Trophoblast cell (in vitro differentiated cells and primary cell): Measurements from ENCODE around the gene CFAP100.

Experiments used
- DNase-seq, 2 donors: peaks; one replicate each; pipeline ENCODE4 v3.0.0-alpha.2; 2016
- H2AFZ ChIP-seq: 2 replicates; pipeline ENCODE4 v1.6.1; 2013; ENCODE audit warnings: low read length, moderate library complexity, mild to moderate bottlenecking; ENCODE audit not compliant: insufficient read depth, poor library complexity
- H2AK5ac ChIP-seq: 2 replicates; pipeline ENCODE4 v1.6.1; 2013; ENCODE audit warnings: mild to moderate bottlenecking, low read length
- H2BK120ac ChIP-seq: 2 replicates; pipeline ENCODE4 v1.6.1; 2013; ENCODE audit warnings: low read length, mild to moderate bottlenecking, moderate library complexity; ENCODE audit not compliant: insufficient read depth, poor library complexity
- H2BK12ac ChIP-seq: 2 replicates; pipeline ENCODE4 v1.6.1; 2013; ENCODE audit warnings: mild to moderate bottlenecking, low read length, moderate library complexity
- H2BK5ac ChIP-seq: 2 replicates; pipeline ENCODE4 v1.6.1; 2013; ENCODE audit warnings: low read length, low read depth, moderate library complexity, mild to moderate bottlenecking; ENCODE audit not compliant: poor library complexity
- H3K14ac ChIP-seq: 2 replicates; pipeline ENCODE4 v1.6.1; 2013; ENCODE audit warnings: mild to moderate bottlenecking, low read length
- H3K18ac ChIP-seq: 2 replicates; pipeline ENCODE4 v1.6.1; 2013; ENCODE audit warnings: mild to moderate bottlenecking, low read length
- H3K23ac ChIP-seq: 2 replicates; pipeline ENCODE4 v1.6.1; 2013; ENCODE audit warnings: low read length
- H3K27ac ChIP-seq: 2 replicates; pipeline ENCODE4 v1.5.1; 2013; ENCODE audit warnings: low read depth, mild to moderate bottlenecking, inconsistent platforms, low read length, moderate library complexity
- H3K27me3 ChIP-seq: 2 replicates; pipeline ENCODE4 v1.6.1; 2013; ENCODE audit warnings: inconsistent platforms, mild to moderate bottlenecking, low read length, moderate library complexity; ENCODE audit not compliant: insufficient read depth
- H3K36me3 ChIP-seq, 2 experiments: 1 replicate in 1 of 2; 2 replicates in 1 of 2; pipeline ENCODE4 v1.6.1; 2013; ENCODE audit warnings: low read length in 2 of 2, mild to moderate bottlenecking in 2 of 2, moderate library complexity in 1 of 2; ENCODE audit not compliant: insufficient read depth in 2 of 2, control insufficient read depth in 1 of 2
- H3K4ac ChIP-seq: 2 replicates; pipeline ENCODE4 v1.6.1; 2013; ENCODE audit warnings: low read depth, mild to moderate bottlenecking, low read length, moderate library complexity
- H3K4me1 ChIP-seq, 2 experiments: 1 replicate in 1 of 2; 2 replicates in 1 of 2; pipeline ENCODE4 v1.6.1; 2013; ENCODE audit warnings: low read length in 2 of 2, mild to moderate bottlenecking in 2 of 2, moderate library complexity in 1 of 2; ENCODE audit not compliant: insufficient read depth in 2 of 2, control insufficient read depth in 1 of 2
- H3K4me2 ChIP-seq: 2 replicates; pipeline ENCODE4 v1.6.1; 2013; ENCODE audit warnings: inconsistent platforms, mild to moderate bottlenecking, low read length, moderate library complexity
- H3K4me3 ChIP-seq: 2 replicates; pipeline ENCODE4 v1.5.1; 2013; ENCODE audit warnings: mild to moderate bottlenecking, low read depth, low read length, inconsistent platforms
- H3K79me1 ChIP-seq: one replicate; pipeline ENCODE4 v1.6.1; 2013; ENCODE audit warnings: low read length
- H3K79me2 ChIP-seq: 2 replicates; pipeline ENCODE4 v1.6.1; 2013; ENCODE audit warnings: low read length, mild to moderate bottlenecking; ENCODE audit not compliant: control insufficient read depth, insufficient read depth, poor library complexity
- H3K9ac ChIP-seq: 2 replicates; pipeline ENCODE4 v1.6.1; 2013; ENCODE audit warnings: mild to moderate bottlenecking, low read length
- H3K9me3 ChIP-seq: 2 replicates; pipeline ENCODE4 v1.6.1; 2013; ENCODE audit warnings: low read depth, mild to moderate bottlenecking, control low read depth, inconsistent platforms, low read length; ENCODE audit not compliant: insufficient read depth
- H4K12ac ChIP-seq: 2 replicates; pipeline ENCODE4 v1.6.1; 2013; ENCODE audit warnings: low read depth, mild to moderate bottlenecking, low read length, moderate library complexity
- H4K8ac ChIP-seq: 2 replicates; pipeline ENCODE4 v1.6.1; 2013; ENCODE audit warnings: low read depth, mild to moderate bottlenecking, low read length, moderate library complexity
- H4K91ac ChIP-seq: one replicate; pipeline ENCODE4 v1.6.1; 2013; ENCODE audit warnings: low read depth, mild to moderate bottlenecking, low read length, moderate library complexity
- WGBS: extraction: QIAGEN DNeasy Blood & Tissue Kit; methylation state at CpG from one replicate; pipeline ENCODE4 v1.1.7; 2013; ENCODE audit warnings: missing lambda C conversion rate; ENCODE audit not compliant: insufficient read length, insufficient coverage; ENCODE audit errors: extremely low coverage; 5-methylcytosine and 5-hydroxymethylcytosine counted together

The CFAP100 gene

GRCh38 chr3:126353694-126354321 lies 40.9 kb upstream of the CFAP100 start:
- no CpG with 5 or more reads among the region's 8 CpGs for WGBS
- Histone ChIP-seq H4K8ac (no peak overlapping the region), H2BK5ac (no peak overlapping the region), H3K14ac (no peak overlapping the region), H3K4ac (no peak overlapping the region), H2AFZ (no peak overlapping the region), H3K9ac (no peak overlapping the region), H3K4me1 (peaks cover 7 to 8% of the 10 kb centered on the region in 2 experiments), H3K9me3 (peaks cover 2% of the 10 kb centered on the region), H3K36me3 (peaks cover 0 to 2% of the 10 kb centered on the region in 2 experiments), H3K27ac (no peak overlapping the region), H2AK5ac (no peak overlapping the region), H3K79me1 (no peaks in the 10 kb centered on the region), H4K91ac (no peak overlapping the region), H3K18ac (no peak overlapping the region), H4K12ac (no peak overlapping the region), H2BK12ac (no peak overlapping the region), H3K23ac (no peak overlapping the region), H3K27me3 (peaks cover 6% of the 10 kb centered on the region), H2BK120ac (no peak overlapping the region), H3K4me2 (no peak overlapping the region), H3K79me2 (no peaks in the 10 kb centered on the region), H3K4me3 (no peak overlapping the region)
- DNase-seq, result no peak

- Histone ChIP-seq H3K79me2 (no peaks in the 10 kb centered on the region), H2AK5ac (no peak overlapping the region), H3K79me1 (no peaks in the 10 kb centered on the region), H3K14ac (no peak overlapping the region), H3K18ac (no peak overlapping the region), H3K4me2 (no peak overlapping the region), H2BK12ac (no peak overlapping the region), H3K23ac (no peak overlapping the region), H4K91ac (no peak overlapping the region), H3K27ac (no peak overlapping the region), H2BK5ac (no peak overlapping the region), H4K12ac (no peak overlapping the region), H3K9me3 (peaks cover 2% of the 10 kb centered on the region), H3K36me3 (peaks cover 0 to 2% of the 10 kb centered on the region in 2 experiments), H3K27me3 (peaks cover 7% of the 10 kb centered on the region), H3K4ac (no peak overlapping the region), H4K8ac (no peak overlapping the region), H2BK120ac (no peak overlapping the region), H3K4me3 (no peak overlapping the region), H3K4me1 (peaks cover 7 to 8% of the 10 kb centered on the region in 2 experiments), H3K9ac (no peak overlapping the region), H2AFZ (no peak overlapping the region)
- DNase-seq, result no peak
- WGBS, result no CpG with 5 or more reads among the region's 7 CpGs
Measured at GRCh38 chr3:126354776-126355175, 39.9 kb upstream of the CFAP100 start.

GRCh38 chr3:126355251-126355650 lies 39.5 kb upstream of the CFAP100 start:
- no peaks in the 10 kb centered on the region for H3K79me1 ChIP-seq
- no peak overlapping the region for H2BK12ac ChIP-seq
- H3K4me1 ChIP-seq, result peaks cover 7 to 8% of the 10 kb centered on the region in 2 experiments
- no peak overlapping the region for H4K12ac ChIP-seq
- no peak overlapping the region for H3K18ac ChIP-seq
- no peak overlapping the region for H3K4ac ChIP-seq
- H3K23ac ChIP-seq, result no peak overlapping the region
- no peak overlapping the region for H2AFZ ChIP-seq
- H2BK120ac ChIP-seq, result no peak overlapping the region
- no CpG with 5 or more reads among the region's 3 CpGs for WGBS
- H3K9ac ChIP-seq, result no peak overlapping the region
- H2BK5ac ChIP-seq, result no peak overlapping the region
- peaks cover 10% of the 10 kb centered on the region for H3K27me3 ChIP-seq
- no peak overlapping the region for H2AK5ac ChIP-seq
- no peak overlapping the region for H3K14ac ChIP-seq
- no peak overlapping the region for H3K4me3 ChIP-seq
- H4K8ac ChIP-seq, result no peak overlapping the region
- no peak overlapping the region for H3K27ac ChIP-seq
- H3K79me2 ChIP-seq, result no peaks in the 10 kb centered on the region
- no peak overlapping the region for H4K91ac ChIP-seq
- H3K36me3 ChIP-seq, result peaks cover 0 to 2% of the 10 kb centered on the region in 2 experiments
- H3K4me2 ChIP-seq, result peak overlapping the region; percentile 78
- DNase-seq, result no peak
- peaks cover 2% of the 10 kb centered on the region for H3K9me3 ChIP-seq

- DNase-seq, result peak; percentile 25 to 46
- peaks cover 4% of the 10 kb centered on the region for H3K9me3 ChIP-seq
- WGBS, result no CpG with 5 or more reads among the region's 32 CpGs
- no peak overlapping the region for H2BK120ac ChIP-seq
- H3K27ac ChIP-seq, result no peak overlapping the region
- peaks cover 0 to 2% of the 10 kb centered on the region in 2 experiments for H3K36me3 ChIP-seq
- peaks cover 10% of the 10 kb centered on the region for H3K27me3 ChIP-seq
- H3K18ac ChIP-seq, result no peak overlapping the region
- no peak overlapping the region for H4K8ac ChIP-seq
- H4K91ac ChIP-seq, result no peak overlapping the region
- H3K79me1 ChIP-seq, result no peaks in the 10 kb centered on the region
- H3K4me2 ChIP-seq, result peak overlapping the region; percentile 78
- H2AK5ac ChIP-seq, result no peak overlapping the region
- H3K79me2 ChIP-seq, result no peaks in the 10 kb centered on the region
- peak overlapping the region; percentile 71 for H3K4me3 ChIP-seq
- H2AFZ ChIP-seq, result peak overlapping the region; percentile 40
- H3K14ac ChIP-seq, result no peak overlapping the region
- no peak overlapping the region for H3K4ac ChIP-seq
- H4K12ac ChIP-seq, result no peak overlapping the region
- no peak overlapping the region for H3K9ac ChIP-seq
- no peak overlapping the region for H2BK5ac ChIP-seq
- H2BK12ac ChIP-seq, result no peak overlapping the region
- peaks cover 7 to 8% of the 10 kb centered on the region in 2 experiments for H3K4me1 ChIP-seq
- H3K23ac ChIP-seq, result no peak overlapping the region
Measured at GRCh38 chr3:126355777-126356372, 38.8 kb upstream of the CFAP100 start.
